Activated CD4-positive, alpha-beta T cell treated with anti-CD3 and anti-CD28 coated beads for 1 hour (primary cell): ENCODE measurements around the gene C1QL3.

Experiments used
- DNase-seq: peaks from one replicate; pipeline ENCODE4 v3.0.0-alpha.2; 2020

C1QL3 gene

DNA sequence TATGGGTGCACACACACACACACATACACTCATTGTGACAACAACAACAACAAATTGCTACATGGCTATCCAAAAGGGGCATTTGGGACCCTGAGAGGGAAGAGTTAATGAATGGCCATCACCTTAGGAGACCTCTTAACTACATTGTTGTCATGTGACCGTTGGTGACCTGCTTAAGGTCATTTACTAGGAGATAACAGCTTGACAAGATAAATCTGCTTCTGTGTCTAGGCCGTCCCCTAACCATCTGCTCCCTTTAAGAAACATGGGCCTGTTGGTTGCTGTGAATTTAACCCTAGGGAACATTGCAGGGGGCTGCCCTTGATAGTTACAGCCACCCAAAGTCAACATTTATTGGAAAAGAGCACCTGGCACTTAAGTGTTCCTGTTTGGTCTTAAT lies 29.7 kb downstream of the C1QL3 start:
- DNase-seq = no peak

DNA sequence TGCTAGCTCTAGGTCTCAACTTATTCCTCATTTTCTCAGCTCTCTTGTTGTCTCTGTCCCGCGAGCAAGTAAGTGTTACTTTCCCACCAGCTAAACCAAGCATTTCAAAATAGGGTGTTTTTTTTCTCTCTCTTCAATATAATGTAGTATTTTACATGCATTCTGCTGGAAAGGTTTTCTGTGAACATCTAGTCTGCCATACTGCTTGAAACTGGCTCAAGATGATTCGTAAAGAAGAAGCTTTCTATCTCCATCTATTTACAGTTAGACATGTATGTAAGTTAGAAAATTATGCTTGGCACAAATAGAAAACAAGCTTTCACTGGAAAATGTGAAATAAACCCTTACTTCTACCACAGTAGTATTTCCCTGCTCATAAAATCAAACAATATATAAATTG lies 31.2 kb downstream of the C1QL3 start:
- DNase-seq = no peak

DNA sequence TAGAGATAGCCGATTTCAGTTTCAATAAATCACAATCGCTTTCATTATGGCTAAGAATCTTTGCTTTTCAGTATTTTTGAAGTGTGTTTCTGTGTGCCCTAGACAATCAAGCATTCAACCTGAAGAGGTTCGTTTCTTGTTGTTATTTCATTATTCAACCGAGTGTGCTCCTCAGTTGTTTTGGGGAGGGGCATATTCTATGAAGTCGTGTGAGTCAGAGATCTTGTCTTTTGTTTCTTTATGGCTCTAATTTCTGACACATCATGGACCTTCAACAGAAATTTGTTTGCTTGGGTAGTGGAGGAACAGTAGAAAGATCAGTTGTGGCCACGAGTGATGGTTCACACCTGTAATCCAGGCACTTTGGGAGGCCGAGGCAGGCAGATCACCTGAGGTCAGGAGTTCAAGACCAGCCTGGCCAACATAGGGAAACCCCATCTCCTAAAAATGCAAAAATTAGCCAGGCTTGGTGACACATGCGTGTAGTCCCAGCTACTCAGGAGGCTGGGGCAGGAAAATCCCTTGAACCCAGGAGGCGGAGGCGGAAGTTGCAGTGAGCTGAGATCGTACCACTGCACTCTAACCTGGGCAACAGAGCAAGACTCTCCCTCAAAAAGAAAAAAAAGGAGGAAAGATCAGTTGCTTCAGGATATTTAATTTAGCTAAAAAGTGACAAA lies 38.3 kb downstream of the C1QL3 start:
- no peak for DNase-seq

DNA sequence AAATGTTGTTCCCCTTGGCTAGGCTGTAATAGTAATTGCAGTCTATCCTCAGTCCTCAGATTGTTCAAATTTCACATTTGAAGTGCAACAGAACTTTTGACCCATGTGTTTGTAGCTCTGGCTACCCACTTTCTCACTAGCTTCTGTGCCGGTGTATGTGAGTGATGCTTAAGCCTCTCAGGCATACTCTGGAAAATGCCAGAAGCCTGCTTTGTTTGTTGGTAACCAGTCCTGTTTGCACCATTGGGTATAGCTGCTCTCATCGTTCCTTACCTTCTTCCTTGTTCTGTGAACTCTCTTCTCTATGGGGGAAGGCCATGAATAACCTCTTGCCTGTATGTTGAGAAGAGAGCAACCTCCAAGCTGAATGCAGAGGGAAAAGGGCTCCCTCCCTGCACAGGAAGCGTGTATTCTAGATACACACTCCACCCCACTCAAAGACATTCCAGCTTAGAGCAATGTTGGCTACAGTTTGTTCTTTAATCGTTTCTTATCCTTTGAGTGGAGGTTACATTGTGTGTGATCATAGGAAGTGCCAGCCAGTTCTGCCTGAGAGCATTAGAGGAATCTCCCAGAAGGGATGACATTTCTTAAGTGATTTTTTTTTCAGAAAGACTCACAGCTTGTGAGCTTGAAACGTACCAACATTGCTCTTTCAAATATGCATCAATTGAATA lies 40.5 kb downstream of the C1QL3 start:
- DNase-seq = no peak

DNA sequence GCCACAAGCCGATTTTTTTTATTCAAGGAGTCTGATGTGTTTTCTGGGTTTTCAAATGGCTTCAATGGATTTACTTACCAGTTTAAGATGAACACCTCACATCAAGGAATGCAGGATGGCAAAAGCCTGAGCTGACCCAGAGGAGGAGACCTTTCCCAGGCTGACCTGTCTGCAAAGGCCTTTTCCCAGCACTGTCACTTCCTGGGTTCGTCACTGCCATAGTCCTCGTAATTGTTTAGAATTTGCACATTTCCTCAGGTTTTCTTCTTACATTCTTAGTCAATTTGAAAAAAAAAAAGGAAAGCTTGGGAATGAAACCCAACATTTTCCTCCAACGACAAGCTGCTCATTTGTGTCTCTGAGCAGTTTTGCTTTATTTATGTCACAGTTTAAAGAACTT lies 42.9 kb downstream of the C1QL3 start:
- no peak for DNase-seq

DNA sequence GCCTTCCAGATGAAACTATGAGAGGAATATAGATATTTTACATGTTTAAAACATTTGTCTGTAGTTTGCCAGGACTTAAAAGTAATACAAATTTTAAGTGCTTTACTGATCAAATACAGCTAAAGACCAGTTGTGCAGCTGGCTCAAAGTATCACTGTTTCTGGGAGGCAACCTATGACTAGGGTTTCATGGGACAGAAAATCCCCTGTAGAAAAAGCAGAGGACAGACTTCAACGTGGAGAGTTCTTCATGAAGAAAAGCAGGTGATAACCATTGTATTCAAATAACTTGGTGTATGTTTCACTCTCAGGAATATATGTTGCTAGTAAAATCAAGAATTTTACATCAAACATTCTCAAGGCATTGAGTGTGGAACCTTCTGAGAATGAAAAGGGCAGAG lies 43.9 kb downstream of the C1QL3 start:
- DNase-seq = no peak

DNA sequence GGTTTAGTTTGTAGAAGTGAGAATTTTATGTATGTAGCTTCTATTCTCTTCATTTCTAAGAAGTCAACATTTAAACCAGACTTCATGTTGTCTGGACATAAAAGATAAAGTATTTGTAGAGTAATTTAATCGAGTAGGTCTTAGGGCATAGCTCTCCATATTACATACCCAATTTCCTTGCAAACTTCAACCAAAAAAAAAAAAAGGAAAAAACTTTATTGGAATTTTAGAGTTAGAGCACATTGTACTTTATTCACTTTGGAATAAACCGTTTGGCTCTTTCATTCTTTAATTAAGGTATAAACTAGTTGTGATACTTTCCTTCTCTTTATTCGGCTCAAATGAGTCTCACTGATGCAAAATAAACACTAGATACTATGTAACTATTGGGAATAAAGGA lies 48.9 kb downstream of the C1QL3 start:
- DNase-seq = no peak

DNA sequence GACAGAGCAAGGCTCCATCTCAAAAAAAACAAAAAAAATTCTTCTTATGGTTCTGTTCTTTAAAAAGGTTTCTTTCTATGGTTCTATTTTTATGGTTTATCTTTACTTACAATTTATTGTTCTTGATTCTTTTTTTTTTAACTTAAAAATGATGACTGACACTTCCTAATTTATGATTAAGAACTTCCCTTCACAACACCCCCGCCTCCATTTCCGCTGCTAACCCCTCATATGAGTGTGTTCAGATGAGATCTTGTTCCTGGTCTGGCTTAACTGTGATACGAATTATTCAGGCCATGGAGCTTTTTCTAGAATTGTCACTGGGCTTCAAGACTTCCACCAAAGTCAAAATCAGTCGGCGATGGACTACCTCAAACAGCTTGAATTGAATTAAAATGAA lies 50.9 kb downstream of the C1QL3 start:
- DNase-seq = no peak

DNA sequence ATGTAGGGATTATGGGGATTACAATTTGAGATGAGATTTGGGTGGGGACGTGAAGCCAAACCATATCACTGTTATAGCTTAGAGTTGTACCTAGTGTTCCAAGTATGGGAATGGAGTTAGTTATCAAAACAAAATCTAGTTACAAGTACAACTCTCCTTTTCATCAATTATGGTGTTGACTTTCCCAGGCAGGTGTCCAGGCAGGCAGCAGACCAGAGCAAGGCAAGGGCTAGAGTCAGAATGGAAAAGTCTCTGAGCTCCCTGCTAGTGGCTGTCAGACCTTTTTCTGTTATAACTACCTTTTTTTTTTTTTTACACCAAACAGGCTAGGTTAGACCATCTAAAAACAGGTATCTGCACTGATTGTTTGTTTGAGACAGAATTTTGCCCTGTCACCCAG lies 55.7 kb downstream of the C1QL3 start:
- no peak for DNase-seq
